GM18499 (cell line): ENCODE data around the gene TCAIM.

ENCODE experiments used
- ATAC-seq: cut with Tn5 transposase; IDR thresholded peaks from one replicate; pipeline ENCODE4 v1.9.1; 2021; ENCODE audit warnings: moderate number of reproducible peaks; ENCODE audit not compliant: insufficient read depth, unreplicated experiment

The TCAIM gene

GRCh38 chr3:44338010-44338827 is at the start of gene TCAIM:
Gene TCAIM (plus strand): TSS chr3:44338766. CDS start chr3:44354783, 16,017 bp downstream.
- peak; percentile 78 for ATAC-seq

GRCh38 chr3:44289882-44290462 is 48.6 kb upstream of the TCAIM start:
- no peak for ATAC-seq

GRCh38 chr3:44292276-44292675 is 46.3 kb upstream of the TCAIM start:
- no peak for ATAC-seq

GRCh38 chr3:44292947-44293346 is 45.6 kb upstream of the TCAIM start:
- no peak for ATAC-seq

- ATAC-seq: no peak
Measured at GRCh38 chr3:44297255-44297654, 41.3 kb upstream of the TCAIM start.

GRCh38 chr3:44301746-44302145 is 36.8 kb upstream of the TCAIM start:
- no peak for ATAC-seq

GRCh38 chr3:44309500-44309899 is 29.1 kb upstream of the TCAIM start:
- ATAC-seq: no peak

- ATAC-seq: no peak
Measured at GRCh38 chr3:44318891-44319311, 19.7 kb upstream of the TCAIM start.

- no peak for ATAC-seq
Measured at GRCh38 chr3:44321335-44321734, 17.2 kb upstream of the TCAIM start.

GRCh38 chr3:44323341-44323955 is 15.1 kb upstream of the TCAIM start:
- no peak for ATAC-seq

GRCh38 chr3:44324584-44324983 is 14.0 kb upstream of the TCAIM start:
- no peak for ATAC-seq

GRCh38 chr3:44326019-44326418 is 12.5 kb upstream of the TCAIM start:
- no peak for ATAC-seq

- no peak for ATAC-seq
Measured at GRCh38 chr3:44326515-44326914, 12.1 kb upstream of the TCAIM start.

- no peak for ATAC-seq
Measured at GRCh38 chr3:44329946-44330345, 8.6 kb upstream of the TCAIM start.

GRCh38 chr3:44330444-44330843 is 8.1 kb upstream of the TCAIM start:
- no peak for ATAC-seq

- ATAC-seq: no peak
Measured at GRCh38 chr3:44334326-44334725, 4.2 kb upstream of the TCAIM start.

GRCh38 chr3:44337248-44337785 is 1.2 kb upstream of the TCAIM start:
- no peak for ATAC-seq

GRCh38 chr3:44338828-44339127 is 212 bp downstream of the TCAIM start:
- no peak for ATAC-seq

GRCh38 chr3:44339181-44340057 is 853 bp downstream of the TCAIM start:
- no peak for ATAC-seq

GRCh38 chr3:44340058-44340395 is 1.5 kb downstream of the TCAIM start:
- ATAC-seq: no peak
